OCI-LY7 (cell line): ENCODE results near the gene CPNE5. TPM values are rescaled to one million over a fixed set of nuclear protein-coding genes. Genes with fewer than 3 reads are reported as not detected.

ENCODE experiments used
- BruUV-seq: library from RNA; stranded (reverse); fragments of 400-500 nt; replicated peaks from 2 replicates; lab custom pipeline; 2021; lab: Mats Ljungman, UMichigan
- CTCF ChIA-PET: fragments of 300-600 bp; sonication (Branson Sonifier 250); formaldehyde crosslinking; loops from one replicate; lab custom pipeline; 2022; ENCODE audit warnings: antibody characterized with exemption; ENCODE audit not compliant: unreplicated experiment; lab: Charles Lee
- POLR2A ChIA-PET: fragments of 300-600 bp; sonication (Branson Sonifier 250); formaldehyde crosslinking; loops from one replicate; lab custom pipeline; 2022; ENCODE audit warnings: antibody characterized with exemption; lab: Charles Lee
- DNase-seq: peaks from one replicate; pipeline ENCODE4 v3.0.0-alpha.2; 2015; ENCODE audit warnings: low spot score
- H2AFZ ChIP-seq: fragments of 200-600 bp; sonication (generic), shearing (Covaris generic); 2 replicates; pipeline ENCODE4 v1.6.1; 2014; ENCODE audit warnings: mild to moderate bottlenecking, antibody characterized with exemption, low read length, moderate library complexity
- H3K27ac ChIP-seq: fragments of 200-600 bp; sonication (generic); 2 replicates; pipeline ENCODE4 v1.5.1; 2014; ENCODE audit warnings: mixed run types, low read depth, mild to moderate bottlenecking, moderate library complexity, low read length, inconsistent platforms; ENCODE audit not compliant: poor library complexity, severe bottlenecking
- H3K36me3 ChIP-seq: fragments of 200-600 bp; sonication (generic); 2 replicates; pipeline ENCODE4 v1.6.1; 2014; ENCODE audit warnings: mild to moderate bottlenecking, antibody characterized with exemption, low read length, moderate library complexity, mixed read lengths; ENCODE audit not compliant: insufficient read depth
- H3K4me1 ChIP-seq: fragments of 200-600 bp; sonication (generic); 2 replicates; pipeline ENCODE4 v1.5.1; 2014; ENCODE audit warnings: mild to moderate bottlenecking, low read length; ENCODE audit not compliant: insufficient read depth, poor library complexity, severe bottlenecking
- H3K4me2 ChIP-seq: fragments of 200-600 bp; sonication (generic); 2 replicates; pipeline ENCODE4 v1.6.1; 2014; ENCODE audit warnings: mild to moderate bottlenecking, low read length
- H3K4me3 ChIP-seq: fragments of 200-600 bp; sonication (generic); 2 replicates; pipeline ENCODE4 v1.5.1; 2014; ENCODE audit warnings: mild to moderate bottlenecking, low read depth, low read length; ENCODE audit not compliant: poor library complexity, severe bottlenecking
- H3K79me2 ChIP-seq: fragments of 200-600 bp; sonication (generic); 2 replicates; pipeline ENCODE4 v1.6.1; 2016; ENCODE audit warnings: low read depth, mild to moderate bottlenecking, low read length, moderate library complexity, mixed read lengths; ENCODE audit not compliant: insufficient read depth
- H3K9me2 ChIP-seq: fragments of 200-600 bp; sonication (generic); 2 replicates; pipeline ENCODE4 v1.6.1; 2016; ENCODE audit warnings: mild to moderate bottlenecking, low read length, mixed read lengths; ENCODE audit not compliant: insufficient read depth
- H3K9me3 ChIP-seq: fragments of 200-600 bp; sonication (generic); 2 replicates; pipeline ENCODE4 v1.6.1; 2014; ENCODE audit warnings: mild to moderate bottlenecking, mixed run types, low read length, mixed read lengths
- H4K20me1 ChIP-seq: fragments of 200-600 bp; sonication (generic); 2 replicates; pipeline ENCODE4 v1.6.1; 2014; ENCODE audit warnings: mild to moderate bottlenecking, antibody characterized with exemption, low read length, moderate library complexity, mixed read lengths; ENCODE audit not compliant: insufficient read depth
- EZH2phosphoT487 ChIP-seq: fragments of 200-600 bp; sonication (generic); IDR thresholded peaks from 2 replicates; pipeline ENCODE4 v1.6.1; 2018; ENCODE audit warnings: low read depth, borderline replicate concordance, mild to moderate bottlenecking, mixed run types, antibody characterized with exemption, low read length, moderate library complexity, mixed read lengths
- intact Hi-C: fragments of 100-400 bp; cut with micrococcal nuclease; formaldehyde crosslinking; loops from one replicate; pipeline ENCODE4 v1.10.0; 2022; ENCODE audit not compliant: unreplicated experiment
- total RNA-seq, 2 experiments: library from RNA; depleted of rRNA in 1 of 2; stranded (reverse); fragments of >200 nt in 1 of 2; shearing (Covaris generic) in 1 of 2; gene quantifications; 2 replicates each; pipeline ENCODE4 v1.2.3, GENCODE V29; 2014 to 2022
- TF ChIP-seq, protein P1 (sequence below): fragments of 200-600 bp; sonication (generic); conservative IDR thresholded peaks from 2 replicates; pipeline ENCODE4 v1.5.1; 2014; ENCODE audit warnings: mild to moderate bottlenecking, antibody characterized with exemption, low read length, moderate library complexity, mixed read lengths

Gene CPNE5
- total RNA-seq, 2 experiments from 2014 or later: 37.7 to 89.8 TPM

DNA sequence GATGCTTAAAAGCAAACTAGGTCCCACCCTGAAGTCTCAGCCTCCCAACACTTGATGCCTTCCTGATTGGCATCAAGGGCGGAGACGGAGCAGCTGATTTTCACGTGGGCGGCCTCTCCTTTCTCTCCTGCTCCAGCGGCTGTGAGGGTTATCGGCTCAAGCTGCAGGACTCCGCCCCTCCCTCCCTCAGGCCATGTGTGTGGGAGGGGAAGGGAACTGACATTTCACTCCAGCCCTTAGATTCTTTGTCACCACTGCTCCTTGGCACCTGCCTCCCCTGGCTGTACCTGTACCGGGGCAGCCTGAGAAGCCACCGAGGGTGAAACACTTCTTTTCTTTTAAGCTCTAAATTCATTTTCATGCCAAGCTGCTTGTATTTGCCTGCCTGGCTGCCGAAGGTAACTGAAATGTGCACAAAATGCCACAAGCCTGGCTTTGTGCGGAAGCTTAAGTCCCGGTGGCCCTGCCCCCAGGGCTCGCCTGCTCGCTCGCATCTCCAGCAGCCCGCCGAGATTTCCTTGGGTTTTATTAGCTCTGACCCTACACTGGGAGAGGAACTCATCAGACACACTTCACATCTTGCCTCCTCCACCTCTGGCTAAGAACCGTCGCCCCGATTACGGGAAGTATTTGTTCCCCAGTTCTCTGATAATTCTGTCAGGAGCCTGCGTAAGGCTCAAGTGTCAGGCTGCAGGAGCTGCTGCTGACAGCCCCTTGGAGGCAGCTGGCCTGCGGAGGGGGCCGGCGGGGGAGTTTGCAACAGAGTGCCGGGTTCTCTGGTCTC lies 9.6 kb upstream of the CPNE5 start:
- no TSS peak for BruUV-seq
- Histone ChIP-seq H3K9me2 (no peaks in the 10 kb centered on the region), H4K20me1 (0 out of 2 replicates have a peak, but pooled peaks cover 6% of the 10 kb centered on the region), H3K4me3 (no peak overlapping the region), H3K27ac (no peak overlapping the region), H2AFZ (no peak overlapping the region), H3K4me2 (no peak overlapping the region), H3K79me2 (no peaks in the 10 kb centered on the region), H3K9me3 (no peaks in the 10 kb centered on the region), H3K36me3 (peaks cover 32% of the 10 kb centered on the region), H3K4me1 (no peaks in the 10 kb centered on the region)
- no peak for DNase-seq
- ChIA-PET CTCF (interaction anchor here (1.2 kb wide), 1 partner anchor 83 kb away, joined by 3 read pairs; no protein-coding TSS in a partner anchor), POLR2A (no interaction called here)
- TF ChIP-seq EZH2phosphoT487: no peak
- TF ChIP-seq, protein P1, sequence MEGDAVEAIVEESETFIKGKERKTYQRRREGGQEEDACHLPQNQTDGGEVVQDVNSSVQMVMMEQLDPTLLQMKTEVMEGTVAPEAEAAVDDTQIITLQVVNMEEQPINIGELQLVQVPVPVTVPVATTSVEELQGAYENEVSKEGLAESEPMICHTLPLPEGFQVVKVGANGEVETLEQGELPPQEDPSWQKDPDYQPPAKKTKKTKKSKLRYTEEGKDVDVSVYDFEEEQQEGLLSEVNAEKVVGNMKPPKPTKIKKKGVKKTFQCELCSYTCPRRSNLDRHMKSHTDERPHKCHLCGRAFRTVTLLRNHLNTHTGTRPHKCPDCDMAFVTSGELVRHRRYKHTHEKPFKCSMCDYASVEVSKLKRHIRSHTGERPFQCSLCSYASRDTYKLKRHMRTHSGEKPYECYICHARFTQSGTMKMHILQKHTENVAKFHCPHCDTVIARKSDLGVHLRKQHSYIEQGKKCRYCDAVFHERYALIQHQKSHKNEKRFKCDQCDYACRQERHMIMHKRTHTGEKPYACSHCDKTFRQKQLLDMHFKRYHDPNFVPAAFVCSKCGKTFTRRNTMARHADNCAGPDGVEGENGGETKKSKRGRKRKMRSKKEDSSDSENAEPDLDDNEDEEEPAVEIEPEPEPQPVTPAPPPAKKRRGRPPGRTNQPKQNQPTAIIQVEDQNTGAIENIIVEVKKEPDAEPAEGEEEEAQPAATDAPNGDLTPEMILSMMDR: no peak
- intact Hi-C loops: no loop called here

DNA sequence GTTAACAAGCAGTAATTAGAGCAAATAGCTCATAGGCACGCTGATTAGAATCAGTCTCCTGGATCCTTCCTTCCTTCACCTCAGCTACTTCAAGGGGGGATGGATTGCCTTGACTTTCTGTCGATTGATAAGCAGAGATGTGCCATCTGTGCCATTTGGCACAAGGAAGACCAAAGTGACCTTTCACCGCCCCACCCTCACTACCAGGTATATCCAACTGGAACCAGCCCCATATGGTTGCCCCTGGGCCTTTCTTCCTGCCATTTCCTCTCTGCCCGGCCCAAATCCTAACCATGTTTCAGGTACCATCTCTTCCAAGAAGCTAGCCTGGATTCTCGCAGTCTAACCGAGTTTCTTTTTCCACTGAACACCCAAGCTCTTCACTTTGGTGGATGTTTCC lies 8.7 kb upstream of the CPNE5 start:
- H3K9me2 ChIP-seq: no peaks in the 10 kb centered on the region
- peaks cover 24% of the 10 kb centered on the region; the same call in 1 of the 2 replicates for H3K36me3 ChIP-seq
- no peaks in the 10 kb centered on the region for H3K79me2 ChIP-seq
- POLR2A ChIA-PET: no interaction called here
- no peaks in the 10 kb centered on the region for H3K4me1 ChIP-seq
- no peak overlapping the region for H2AFZ ChIP-seq
- no peak overlapping the region for H3K27ac ChIP-seq
- DNase-seq: no peak
- no peak overlapping the region for H3K4me2 ChIP-seq
- no TSS peak for BruUV-seq
- CTCF ChIA-PET: no interaction called here
- intact Hi-C loops: no loop called here
- H3K4me3 ChIP-seq: no peak overlapping the region
- 0 out of 2 replicates have a peak, but pooled peaks cover 6% of the 10 kb centered on the region for H4K20me1 ChIP-seq
- TF ChIP-seq EZH2phosphoT487: no peak
- TF ChIP-seq, protein P1: no peak
- H3K9me3 ChIP-seq: no peaks in the 10 kb centered on the region

DNA sequence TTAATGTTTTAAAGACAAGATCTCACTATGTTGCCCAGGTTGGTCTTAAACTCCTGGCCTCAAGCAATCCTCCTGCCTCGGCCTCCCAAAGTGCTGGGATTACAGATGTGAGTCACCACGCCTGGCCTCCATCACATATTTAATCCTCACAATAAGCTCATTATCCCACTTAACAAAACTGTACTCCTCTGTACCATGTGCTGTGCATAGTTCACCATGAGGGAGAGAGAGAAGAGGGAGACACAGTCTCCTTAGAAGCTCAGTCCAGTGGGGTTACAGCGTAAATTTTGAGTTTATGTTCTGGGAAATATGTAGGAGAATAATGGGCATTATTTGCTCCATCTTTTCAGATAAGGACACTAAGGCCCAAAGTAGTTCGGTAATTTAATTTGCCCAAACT lies 7.9 kb upstream of the CPNE5 start:
- H3K4me2 ChIP-seq: no peak overlapping the region
- H3K36me3 ChIP-seq: peaks cover 16% of the 10 kb centered on the region; the same call in 1 of the 2 replicates
- no peaks in the 10 kb centered on the region for H3K79me2 ChIP-seq
- H3K4me1 ChIP-seq: no peaks in the 10 kb centered on the region
- CTCF ChIA-PET: interaction anchor here (0.8 kb wide), 1 partner anchor 81 kb away, joined by 3 read pairs; no protein-coding TSS in a partner anchor
- H3K9me2 ChIP-seq: no peaks in the 10 kb centered on the region
- POLR2A ChIA-PET: no interaction called here
- TF ChIP-seq, protein P1: no peak
- no peak for TF ChIP-seq EZH2phosphoT487
- H3K4me3 ChIP-seq: no peak overlapping the region
- no peak for DNase-seq
- no peak overlapping the region for H3K27ac ChIP-seq
- H2AFZ ChIP-seq: no peak overlapping the region
- intact Hi-C loops: no loop called here
- no peaks in the 10 kb centered on the region for H3K9me3 ChIP-seq
- no TSS peak for BruUV-seq
- H4K20me1 ChIP-seq: 0 out of 2 replicates have a peak, but pooled peaks cover 6% of the 10 kb centered on the region
